ENCODE measurements around the gene LRRC3. TPM values are rescaled to one million over a fixed set of nuclear protein-coding genes. Genes with fewer than 3 reads are reported as not detected.

The LRRC3 gene
- total and polyA plus RNA-seq, 2 of the 8 experiments (the other 6 are each of a cell fraction or from before 2014, with no cell fraction given), result 3.1 to 5.4 TPM

DNA sequence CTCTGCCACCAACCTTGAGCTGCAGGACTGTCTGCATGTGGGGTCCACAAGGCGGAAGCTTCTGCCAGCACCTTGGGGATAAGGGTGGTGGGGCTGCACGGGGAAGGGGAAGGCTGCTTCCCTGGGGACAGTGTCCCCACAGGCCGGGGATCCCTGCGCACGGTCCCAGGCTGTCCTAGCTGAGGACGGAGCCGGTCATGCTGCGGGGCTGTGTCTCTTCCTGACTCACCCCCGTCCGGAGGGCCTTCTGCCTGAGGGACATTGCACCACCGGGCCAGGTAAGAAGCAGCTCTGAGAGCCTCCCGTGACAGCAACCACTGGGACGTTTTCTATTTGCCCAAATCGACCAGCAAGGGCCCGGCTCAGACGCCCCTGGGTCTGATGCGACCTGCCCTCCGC lies 54.8 kb downstream of the LRRC3 start (continued):
- TF ChIP-seq EP300 (IDR thresholded peaks at IDR 0.05; ENCODE audit: borderline replicate concordance in 1 of 2, low read depth in 2 of 2, low read length in 2 of 2), result no peak
- TF ChIP-seq, protein P1, sequence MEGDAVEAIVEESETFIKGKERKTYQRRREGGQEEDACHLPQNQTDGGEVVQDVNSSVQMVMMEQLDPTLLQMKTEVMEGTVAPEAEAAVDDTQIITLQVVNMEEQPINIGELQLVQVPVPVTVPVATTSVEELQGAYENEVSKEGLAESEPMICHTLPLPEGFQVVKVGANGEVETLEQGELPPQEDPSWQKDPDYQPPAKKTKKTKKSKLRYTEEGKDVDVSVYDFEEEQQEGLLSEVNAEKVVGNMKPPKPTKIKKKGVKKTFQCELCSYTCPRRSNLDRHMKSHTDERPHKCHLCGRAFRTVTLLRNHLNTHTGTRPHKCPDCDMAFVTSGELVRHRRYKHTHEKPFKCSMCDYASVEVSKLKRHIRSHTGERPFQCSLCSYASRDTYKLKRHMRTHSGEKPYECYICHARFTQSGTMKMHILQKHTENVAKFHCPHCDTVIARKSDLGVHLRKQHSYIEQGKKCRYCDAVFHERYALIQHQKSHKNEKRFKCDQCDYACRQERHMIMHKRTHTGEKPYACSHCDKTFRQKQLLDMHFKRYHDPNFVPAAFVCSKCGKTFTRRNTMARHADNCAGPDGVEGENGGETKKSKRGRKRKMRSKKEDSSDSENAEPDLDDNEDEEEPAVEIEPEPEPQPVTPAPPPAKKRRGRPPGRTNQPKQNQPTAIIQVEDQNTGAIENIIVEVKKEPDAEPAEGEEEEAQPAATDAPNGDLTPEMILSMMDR (IDR thresholded peaks at IDR 0.05; ENCODE audit: control extremely low read depth in 1 of 3, insufficient read depth in 1 of 3, low read depth in 1 of 3, low read length in 3 of 3), result no peak

All from H1 (cell line).